HepG2 (cell line): ENCODE data around the gene CCDC117. TPM values are rescaled to one million over a fixed set of nuclear protein-coding genes. Genes with fewer than 3 reads are reported as not detected.

Experiments used
- JUNB ChIP-seq: sonication (generic); formaldehyde crosslinking; IDR thresholded peaks from 2 replicates; pipeline ENCODE4 v1.8.0; 2022; ENCODE audit warnings: missing genetic modification reagents, mild to moderate bottlenecking, borderline replicate concordance
- MAX ChIP-seq: IDR thresholded peaks from 2 replicates; pipeline ENCODE4 v1.6.1; 2012; ENCODE audit warnings: inconsistent platforms
- MTF1 ChIP-seq: sonication (generic); formaldehyde crosslinking; IDR thresholded peaks from 2 replicates; pipeline ENCODE4 v1.5.0; 2020; ENCODE audit warnings: missing genetic modification reagents
- MXD3 ChIP-seq: IDR thresholded peaks from 2 replicates; pipeline ENCODE4 v1.6.1; 2016; ENCODE audit warnings: mild to moderate bottlenecking, missing biosample characterization, missing genetic modification reagents
- NFRKB ChIP-seq: fragments of 450-650 bp; IDR thresholded peaks from 2 replicates; pipeline ENCODE4 v1.6.1; 2017
- PITX1 ChIP-seq: sonication (generic); formaldehyde crosslinking; IDR thresholded peaks from 2 replicates; pipeline ENCODE4 v1.5.1; 2020; ENCODE audit warnings: mild to moderate bottlenecking, missing genetic modification reagents
- PRDM10 ChIP-seq: sonication (generic); formaldehyde crosslinking; IDR thresholded peaks from 2 replicates; pipeline ENCODE4 v1.4.0; 2020; ENCODE audit warnings: low read depth, missing genetic modification reagents
- PRDM4 ChIP-seq: sonication (generic); formaldehyde crosslinking; IDR thresholded peaks from 2 replicates; pipeline ENCODE4 v1.9.0; 2021; ENCODE audit warnings: missing genetic modification reagents, borderline replicate concordance
- PTBP1 ChIP-seq: fragments of 200-400 bp; formaldehyde crosslinking; IDR thresholded peaks from 2 replicates; pipeline ENCODE4 v1.6.1; 2018; ENCODE audit warnings: low read length, low read depth; ENCODE audit not compliant: poor library complexity, severe bottlenecking
- SOX6 ChIP-seq, 2 experiments: fragments of 450-650 bp in 1 of 2; sonication (generic) in 1 of 2; formaldehyde crosslinking in 1 of 2; IDR thresholded peaks; 2 replicates each; pipeline versions ENCODE4 v1.4.0 to v1.6.1; 2017 to 2020; ENCODE audit warnings: antibody characterized with exemption in 1 of 2, mild to moderate bottlenecking in 1 of 2, missing genetic modification reagents in 1 of 2
- SP2 ChIP-seq: sonication (generic); formaldehyde crosslinking; IDR thresholded peaks from 2 replicates; pipeline ENCODE4 v1.5.1; 2020; ENCODE audit warnings: mild to moderate bottlenecking, missing genetic modification reagents
- STAG1 ChIP-seq: sonication (generic); formaldehyde crosslinking; IDR thresholded peaks from 2 replicates; pipeline ENCODE4 v1.4.0; 2020; ENCODE audit warnings: missing genetic modification reagents
- SYNCRIP ChIP-seq: fragments of 200-400 bp; formaldehyde crosslinking; IDR thresholded peaks from 2 replicates; pipeline ENCODE4 v1.6.1; 2018; ENCODE audit warnings: mild to moderate bottlenecking, low read depth, low read length; ENCODE audit not compliant: insufficient read depth
- TEF ChIP-seq: sonication (generic); formaldehyde crosslinking; IDR thresholded peaks from 2 replicates; pipeline ENCODE4 v1.5.0; 2020; ENCODE audit warnings: missing genetic modification reagents
- TFE3 ChIP-seq: IDR thresholded peaks from 2 replicates; pipeline ENCODE4 v1.6.1; 2016
- THYN1 ChIP-seq: sonication (generic); formaldehyde crosslinking; IDR thresholded peaks from 2 replicates; pipeline ENCODE4 v1.8.1; 2023; ENCODE audit warnings: low read depth, mild to moderate bottlenecking, moderate library complexity, missing genetic modification reagents, borderline replicate concordance
- ZBTB42 ChIP-seq: sonication (generic); formaldehyde crosslinking; IDR thresholded peaks from 2 replicates; pipeline ENCODE4 v1.5.0; 2020; ENCODE audit warnings: mild to moderate bottlenecking, missing genetic modification reagents
- ZNF274 ChIP-seq: sonication (generic); formaldehyde crosslinking; IDR thresholded peaks from 2 replicates; pipeline ENCODE4 v1.5.1; 2020; ENCODE audit warnings: mild to moderate bottlenecking, missing genetic modification reagents
- ZNF577 ChIP-seq: sonication (generic); formaldehyde crosslinking; IDR thresholded peaks from 2 replicates; pipeline ENCODE4 v1.4.0; 2020; ENCODE audit warnings: mild to moderate bottlenecking, low read depth, missing genetic modification reagents, borderline replicate concordance
- ZNF605 ChIP-seq: sonication (generic); formaldehyde crosslinking; IDR thresholded peaks from 2 replicates; pipeline ENCODE4 v1.8.0; 2022; ENCODE audit warnings: mild to moderate bottlenecking, missing genetic modification reagents
- ZNF672 ChIP-seq: sonication (generic); formaldehyde crosslinking; IDR thresholded peaks from 2 replicates; pipeline ENCODE4 v1.8.1; 2022; ENCODE audit warnings: missing genetic modification reagents
- polyA plus RNA-seq, 8 experiments: library from polyadenylated mRNA; depleted of rRNA in 3 of 8; stranded (reverse) in 7 of 8; unstranded in 1 of 8; fragments of >200 nt; fragmentation: Illumina TruSeq in 4 of 8; extraction: Trizol in 4 of 8; gene quantifications; 2 replicates each; pipeline versions ENCODE4 v1.2.1 to v1.2.3, GENCODE V29; 2011 to 2016; ENCODE audit warnings: low read depth in 4 of 8, missing spikeins in 1 of 8, mixed read lengths in 1 of 8; ENCODE audit not compliant: insufficient read depth in 1 of 8
- total RNA-seq, 5 experiments: library from RNA; depleted of rRNA; stranded (reverse); fragments of >200 nt; fragmentation: Illumina TruSeq; extraction: Trizol; gene quantifications; 2 replicates each; pipeline ENCODE4 v1.2.3, GENCODE V29; 2016; ENCODE audit warnings: low read depth in 1 of 5

Gene CCDC117
- total and polyA plus RNA-seq, 2 of the 13 experiments (the other 11 are each of a cell fraction or from before 2014, with no cell fraction given) = 12.6 to 34.2 TPM

GRCh38 chr22:28808716-28809355 is 36.3 kb downstream of the CCDC117 start (continued):
- TF ChIP-seq PRDM4 (CRISPR knock-in tag) = no peak
- TF ChIP-seq MXD3 = no peak
- no peak for TF ChIP-seq ZNF274 (CRISPR knock-in tag)
- 0 out of 2 replicates have a peak, but pooled peaks have one; percentile 29 for TF ChIP-seq PITX1 (CRISPR knock-in tag)
- TF ChIP-seq TFE3 (CRISPR knock-in tag) = peak; percentile 52; the same call in 1 of the 2 replicates
- no peak for TF ChIP-seq MTF1
- TF ChIP-seq NFRKB = no peak
- no peak for TF ChIP-seq ZNF672
- peak; percentile 35; the same call in 1 of the 2 replicates for TF ChIP-seq PRDM10 (CRISPR knock-in tag)
- TF ChIP-seq THYN1 (CRISPR knock-in tag) = no peak
- TF ChIP-seq PTBP1 = no peak
- no peak for TF ChIP-seq ZNF577 (CRISPR knock-in tag)
- peak; percentile 86; the same call in 1 of the 2 replicates for TF ChIP-seq JUNB (CRISPR knock-in tag)
- TF ChIP-seq SOX6 (IDR thresholded peaks at IDR 0.05) = no peak
- peak; percentile 94 for TF ChIP-seq SOX6 (CRISPR knock-in tag; IDR thresholded peaks at IDR 0.05)
- no peak for TF ChIP-seq ZBTB42
- no peak for TF ChIP-seq MAX
- TF ChIP-seq SP2 (CRISPR knock-in tag) = no peak
- no peak for TF ChIP-seq SYNCRIP
- TF ChIP-seq ZNF605 (CRISPR knock-in tag) = no peak
- TF ChIP-seq STAG1 (CRISPR knock-in tag) = no peak
- TF ChIP-seq TEF = no peak
